ENCODE results near the gene MAP7. TPM values are rescaled to one million over a fixed set of nuclear protein-coding genes. Genes with fewer than 3 reads are reported as not detected.

The MAP7 gene
- total and polyA plus RNA-seq, 9 of the 15 experiments (the other 6 are each of a cell fraction or from before 2014, with no cell fraction given) = 0.76 to 7.7 (median 3.9) TPM

DNA sequence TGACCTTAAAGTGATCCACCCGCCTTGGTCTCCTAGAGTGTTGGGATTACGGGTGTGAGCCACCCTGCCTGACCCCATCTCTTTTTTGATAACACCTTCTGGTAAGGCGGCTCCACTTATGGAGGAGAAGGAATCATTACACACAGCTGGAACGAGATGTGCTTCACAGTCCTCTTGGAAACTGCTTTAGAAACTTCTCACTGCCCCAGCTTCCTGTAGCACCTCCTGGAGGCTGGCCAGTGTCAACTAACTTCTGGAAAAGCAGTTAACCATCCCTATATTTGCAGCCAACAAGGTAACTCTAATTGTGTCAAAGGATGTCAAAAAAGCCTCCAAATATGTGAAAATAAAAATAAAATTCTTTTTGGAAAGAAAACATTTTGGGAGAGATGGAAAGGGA lies 211.7 kb downstream of the MAP7 start:
- Histone ChIP-seq H3K9me1 (ENCODE audit: control insufficient read depth, insufficient read depth, low read length) (no peaks in the 10 kb centered on the region), H3K27me3 (ENCODE audit: control insufficient read depth in 2 of 2, insufficient read depth in 2 of 2, low read length in 2 of 2) (peaks cover 3 to 23% of the 10 kb centered on the region in 2 experiments; a peak in 4 of 5 replicates), H3K9me3 (replicated peaks; ENCODE audit: control insufficient read depth, insufficient read depth, low read depth, low read length) (no peaks in the 10 kb centered on the region), H3K36me3 (ENCODE audit: control insufficient read depth, insufficient read depth, low read length) (no peaks in the 10 kb centered on the region), H3K27ac (ENCODE audit: extremely low read depth, low read depth, low read length) (no peak overlapping the region), H4K20me1 (replicated peaks; ENCODE audit: control insufficient read depth, insufficient read depth, low read length) (no peaks in the 10 kb centered on the region), H3K4me2 (ENCODE audit: insufficient read depth, low read length) (no peak overlapping the region), H3K9ac (ENCODE audit: insufficient read depth in 1 of 2, low read depth in 2 of 2, low read length in 2 of 2) (no peak overlapping the region), H2AFZ (ENCODE audit: low read depth, low read length) (no peak overlapping the region), H3K4me1 (replicated peaks in 1 of 2; ENCODE audit: control insufficient read depth in 2 of 2, insufficient read depth in 2 of 2, low read length in 2 of 2) (peaks cover 11 to 21% of the 10 kb centered on the region in 2 experiments; a peak in 4 of 5 replicates), H3K4me3 (no peak overlapping the region), H3K79me2 (ENCODE audit: control insufficient read depth, insufficient read depth, low read length) (no peaks in the 10 kb centered on the region)
- no TSS peak for BruUV-seq (replicated peaks)
- peak in 1 of 4 experiments; percentile 47 for DNase-seq (ENCODE audit: extremely low read depth in 1 of 4, low spot score in 3 of 4)
- POLR2A ChIA-PET = interaction anchor here (0.6 kb wide), 2 partner anchors 252 to 1922 kb away, joined by 3 read pairs; no protein-coding TSS in a partner anchor
- peak; percentile 16; the same call in 1 of the 3 replicates for ATAC-seq
- intact Hi-C loops (cut with micrococcal nuclease) (no loop called here), in situ Hi-C loops (cut with MboI) (loop anchor here (25.0 kb wide), 1 partner anchor 199 kb away; no protein-coding TSS in a partner anchor)
- no peak for FAIRE-seq
- TF ChIP-seq NR1H2 (CRISPR knock-in tag; IDR thresholded peaks at IDR 0.05) (no peak), ZNF764 (CRISPR knock-in tag; IDR thresholded peaks at IDR 0.05; ENCODE audit: low read depth) (0 out of 2 replicates have a peak, but pooled peaks have one; percentile 47), BRD4 (IDR thresholded peaks at IDR 0.05) (no peak), HNRNPL (IDR thresholded peaks at IDR 0.05; ENCODE audit: low read depth, low read length) (no peak), NR2C2 (CRISPR knock-in tag; IDR thresholded peaks at IDR 0.05) (no peak), NR2C2 (tag; IDR thresholded peaks at IDR 0.05) (0 out of 2 replicates have a peak, but pooled peaks have one; percentile 15), CEBPB (tag; IDR thresholded peaks at IDR 0.05) (0 out of 2 replicates have a peak, but pooled peaks have one; percentile 20), SMARCA4 (IDR thresholded peaks at IDR 0.05) (no peak), RAD21 (CRISPR knock-in tag; conservative IDR thresholded peaks at IDR 0.05 in 1 of 2, IDR thresholded peaks at IDR 0.05 in 1 of 2) (peak in 1 of 2 experiments; percentile 47; a peak in 2 of 4 replicates), PCBP2 (IDR thresholded peaks at IDR 0.05; ENCODE audit: low read depth, low read length, poor library complexity, severe bottlenecking) (no peak), PRPF4 (IDR thresholded peaks at IDR 0.05; ENCODE audit: insufficient read depth, low read depth, low read length, poor library complexity, severe bottlenecking) (no peak), TAL1 (IDR thresholded peaks at IDR 0.05) (no peak)
- TF ChIP-seq, protein P1, sequence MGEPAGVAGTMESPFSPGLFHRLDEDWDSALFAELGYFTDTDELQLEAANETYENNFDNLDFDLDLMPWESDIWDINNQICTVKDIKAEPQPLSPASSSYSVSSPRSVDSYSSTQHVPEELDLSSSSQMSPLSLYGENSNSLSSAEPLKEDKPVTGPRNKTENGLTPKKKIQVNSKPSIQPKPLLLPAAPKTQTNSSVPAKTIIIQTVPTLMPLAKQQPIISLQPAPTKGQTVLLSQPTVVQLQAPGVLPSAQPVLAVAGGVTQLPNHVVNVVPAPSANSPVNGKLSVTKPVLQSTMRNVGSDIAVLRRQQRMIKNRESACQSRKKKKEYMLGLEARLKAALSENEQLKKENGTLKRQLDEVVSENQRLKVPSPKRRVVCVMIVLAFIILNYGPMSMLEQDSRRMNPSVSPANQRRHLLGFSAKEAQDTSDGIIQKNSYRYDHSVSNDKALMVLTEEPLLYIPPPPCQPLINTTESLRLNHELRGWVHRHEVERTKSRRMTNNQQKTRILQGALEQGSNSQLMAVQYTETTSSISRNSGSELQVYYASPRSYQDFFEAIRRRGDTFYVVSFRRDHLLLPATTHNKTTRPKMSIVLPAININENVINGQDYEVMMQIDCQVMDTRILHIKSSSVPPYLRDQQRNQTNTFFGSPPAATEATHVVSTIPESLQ (CRISPR knock-in tag; IDR thresholded peaks at IDR 0.05) = no peak
- TF ChIP-seq, protein P2, sequence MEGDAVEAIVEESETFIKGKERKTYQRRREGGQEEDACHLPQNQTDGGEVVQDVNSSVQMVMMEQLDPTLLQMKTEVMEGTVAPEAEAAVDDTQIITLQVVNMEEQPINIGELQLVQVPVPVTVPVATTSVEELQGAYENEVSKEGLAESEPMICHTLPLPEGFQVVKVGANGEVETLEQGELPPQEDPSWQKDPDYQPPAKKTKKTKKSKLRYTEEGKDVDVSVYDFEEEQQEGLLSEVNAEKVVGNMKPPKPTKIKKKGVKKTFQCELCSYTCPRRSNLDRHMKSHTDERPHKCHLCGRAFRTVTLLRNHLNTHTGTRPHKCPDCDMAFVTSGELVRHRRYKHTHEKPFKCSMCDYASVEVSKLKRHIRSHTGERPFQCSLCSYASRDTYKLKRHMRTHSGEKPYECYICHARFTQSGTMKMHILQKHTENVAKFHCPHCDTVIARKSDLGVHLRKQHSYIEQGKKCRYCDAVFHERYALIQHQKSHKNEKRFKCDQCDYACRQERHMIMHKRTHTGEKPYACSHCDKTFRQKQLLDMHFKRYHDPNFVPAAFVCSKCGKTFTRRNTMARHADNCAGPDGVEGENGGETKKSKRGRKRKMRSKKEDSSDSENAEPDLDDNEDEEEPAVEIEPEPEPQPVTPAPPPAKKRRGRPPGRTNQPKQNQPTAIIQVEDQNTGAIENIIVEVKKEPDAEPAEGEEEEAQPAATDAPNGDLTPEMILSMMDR (IDR thresholded peaks at IDR 0.05 in 2 of 3, conservative IDR thresholded peaks at IDR 0.05 in 1 of 3; ENCODE audit: insufficient read depth in 2 of 3, low read depth in 1 of 3, low read length in 3 of 3) = peak; percentile 42 to 49 (median 48); a peak in 3 of 6 replicates
- CTCF ChIA-PET (ENCODE audit: low intra/inter-chr PET ratio) = no interaction called here
- 12% methylated on average over 4 of the region's 4 CpGs for WGBS (ENCODE audit: insufficient coverage, low coverage, missing lambda C conversion rate)
